DMS114 treated with DMSO at 0.1 percent for 48 hours (cell line): ENCODE results near the gene CSTA.

Source experiments
- DNase-seq: peaks from one replicate; lab custom pipeline; 2025; ENCODE audit not compliant: unreplicated experiment; lab: John Stamatoyannopoulos, UW

Gene CSTA, protein sequence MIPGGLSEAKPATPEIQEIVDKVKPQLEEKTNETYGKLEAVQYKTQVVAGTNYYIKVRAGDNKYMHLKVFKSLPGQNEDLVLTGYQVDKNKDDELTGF

DNA sequence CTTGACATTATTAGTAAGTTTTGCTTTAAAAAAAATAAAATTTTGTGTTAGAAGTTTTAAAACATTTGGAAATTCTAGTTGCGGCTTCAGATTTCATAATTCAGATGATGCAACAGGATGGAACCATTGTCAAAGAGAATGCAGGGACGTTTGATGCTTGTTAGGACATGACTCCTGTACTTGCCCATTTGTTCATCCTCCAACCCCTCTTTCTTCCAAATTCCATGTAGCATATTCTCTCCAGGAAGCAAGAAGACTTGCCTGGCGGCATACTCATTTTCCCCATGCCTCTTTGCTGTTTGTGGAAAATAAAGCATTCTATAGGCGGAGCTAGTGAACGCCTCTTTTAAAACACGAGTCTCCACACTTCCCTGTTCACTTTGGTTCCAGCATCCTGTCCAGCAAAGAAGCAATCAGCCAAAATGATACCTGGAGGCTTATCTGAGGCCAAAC lies at the start of gene CSTA:
Gene CSTA, plus strand, starts transcription at position 378 of the 453 bp plus-strand sequence. Its CDS starts 45 bp downstream, at position 423.
- no peak for DNase-seq

DNA sequence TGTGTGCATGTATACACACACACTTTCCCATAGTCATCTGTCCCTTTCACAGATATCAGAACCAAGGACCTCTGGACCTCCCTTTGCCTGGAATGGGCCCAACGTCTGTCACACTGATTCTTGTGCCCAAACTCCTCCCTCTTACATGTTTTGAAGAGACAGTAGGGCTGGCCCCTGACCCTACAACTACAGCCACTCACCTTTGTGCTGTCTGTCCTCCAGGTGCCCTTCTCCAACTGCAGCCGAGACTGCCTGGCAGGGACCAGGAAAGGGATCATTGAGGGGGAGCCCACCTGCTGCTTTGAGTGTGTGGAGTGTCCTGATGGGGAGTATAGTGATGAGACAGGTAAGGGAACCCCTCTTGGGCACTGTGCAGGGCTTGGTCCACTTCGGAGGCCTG lies 43.2 kb upstream of the CSTA start:
- DNase-seq = no peak

DNA sequence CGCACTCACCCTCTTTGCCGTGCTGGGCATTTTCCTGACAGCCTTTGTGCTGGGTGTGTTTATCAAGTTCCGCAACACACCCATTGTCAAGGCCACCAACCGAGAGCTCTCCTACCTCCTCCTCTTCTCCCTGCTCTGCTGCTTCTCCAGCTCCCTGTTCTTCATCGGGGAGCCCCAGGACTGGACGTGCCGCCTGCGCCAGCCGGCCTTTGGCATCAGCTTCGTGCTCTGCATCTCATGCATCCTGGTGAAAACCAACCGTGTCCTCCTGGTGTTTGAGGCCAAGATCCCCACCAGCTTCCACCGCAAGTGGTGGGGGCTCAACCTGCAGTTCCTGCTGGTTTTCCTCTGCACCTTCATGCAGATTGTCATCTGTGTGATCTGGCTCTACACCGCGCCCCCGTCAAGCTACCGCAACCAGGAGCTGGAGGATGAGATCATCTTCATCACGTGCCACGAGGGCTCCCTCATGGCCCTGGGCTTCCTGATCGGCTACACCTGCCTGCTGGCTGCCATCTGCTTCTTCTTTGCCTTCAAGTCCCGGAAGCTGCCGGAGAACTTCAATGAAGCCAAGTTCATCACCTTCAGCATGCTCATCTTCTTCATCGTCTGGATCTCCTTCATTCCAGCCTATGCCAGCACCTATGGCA lies 41.1 kb upstream of the CSTA start:
- DNase-seq = no peak

DNA sequence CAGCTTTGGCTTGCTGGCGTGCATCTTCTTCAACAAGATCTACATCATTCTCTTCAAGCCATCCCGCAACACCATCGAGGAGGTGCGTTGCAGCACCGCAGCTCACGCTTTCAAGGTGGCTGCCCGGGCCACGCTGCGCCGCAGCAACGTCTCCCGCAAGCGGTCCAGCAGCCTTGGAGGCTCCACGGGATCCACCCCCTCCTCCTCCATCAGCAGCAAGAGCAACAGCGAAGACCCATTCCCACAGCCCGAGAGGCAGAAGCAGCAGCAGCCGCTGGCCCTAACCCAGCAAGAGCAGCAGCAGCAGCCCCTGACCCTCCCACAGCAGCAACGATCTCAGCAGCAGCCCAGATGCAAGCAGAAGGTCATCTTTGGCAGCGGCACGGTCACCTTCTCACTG lies 40.6 kb upstream of the CSTA start:
- DNase-seq = no peak

DNA sequence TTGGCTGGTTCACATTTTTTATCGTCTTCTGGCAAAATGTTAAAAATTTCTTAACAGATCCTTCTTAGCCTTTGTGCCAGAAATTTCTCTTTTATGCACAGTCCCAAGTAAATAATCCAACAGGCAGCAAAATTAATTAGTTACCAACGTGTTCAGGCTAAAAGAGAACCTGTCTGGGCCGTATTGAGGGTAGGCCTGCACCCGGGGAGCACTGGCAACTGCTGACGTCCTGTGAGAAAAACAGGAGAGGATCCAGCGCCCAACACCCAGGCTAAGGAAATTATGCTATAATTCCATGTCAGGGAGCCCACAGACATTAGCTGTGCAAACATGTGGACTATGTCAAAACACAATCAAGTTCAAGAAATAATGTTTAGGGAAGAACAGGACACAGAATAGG lies 30.7 kb upstream of the CSTA start:
- DNase-seq = no peak

DNA sequence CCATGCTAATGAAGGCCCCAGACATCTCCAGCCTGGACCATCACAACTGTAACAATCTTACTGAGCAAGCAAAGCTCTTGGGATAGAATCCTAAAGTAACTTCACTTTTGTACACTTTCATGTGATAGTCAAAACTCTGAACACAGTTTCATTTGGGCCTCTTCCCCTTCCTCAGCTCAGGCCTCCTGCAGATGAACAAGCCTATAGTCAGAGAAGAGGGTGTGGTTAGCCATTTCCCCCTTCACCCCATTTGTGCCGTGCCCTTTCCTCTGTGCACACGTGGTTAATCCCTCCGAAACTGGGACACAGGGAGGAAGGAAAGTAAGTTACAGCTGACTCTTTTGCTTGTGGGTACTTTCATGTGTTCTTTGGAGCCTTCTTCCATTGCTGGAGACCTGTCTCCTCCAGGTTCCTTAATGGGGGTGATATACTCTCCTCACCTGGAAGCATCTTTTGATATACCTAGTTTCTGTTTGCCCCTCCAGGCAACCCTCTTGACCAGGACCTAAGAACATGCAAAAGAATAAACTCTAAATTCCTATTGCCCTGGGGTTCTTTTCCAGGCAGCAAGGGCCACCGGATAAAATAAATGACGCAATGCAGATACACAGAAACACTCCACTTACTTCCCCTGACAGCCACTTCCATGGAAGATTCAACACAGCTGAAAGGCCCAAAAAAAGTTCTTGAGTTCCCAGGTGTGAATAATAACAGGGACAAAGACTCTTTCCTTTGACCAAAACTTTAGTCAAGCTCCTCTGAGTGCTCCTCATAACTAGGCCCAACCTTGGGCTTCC lies 29.6 kb upstream of the CSTA start:
- no peak for DNase-seq

DNA sequence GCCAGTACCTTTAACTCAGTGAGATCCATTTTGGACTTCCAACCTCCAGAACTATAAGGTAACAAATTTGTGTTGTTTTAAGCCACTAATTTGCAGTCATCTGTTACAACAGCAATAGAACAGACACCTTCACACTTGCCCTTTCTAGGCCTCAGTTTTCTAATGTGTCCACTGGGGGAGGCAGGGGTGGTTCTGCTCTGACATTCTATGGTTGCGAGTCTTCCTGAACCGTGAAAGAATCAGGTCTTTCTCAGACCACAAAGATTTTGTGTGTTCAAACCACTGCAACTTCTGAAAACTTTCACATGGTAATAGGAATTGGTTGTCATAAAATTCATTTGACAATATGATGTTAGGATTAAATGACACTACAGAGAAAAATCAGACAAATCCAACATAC lies 26.8 kb upstream of the CSTA start:
- DNase-seq = no peak

DNA sequence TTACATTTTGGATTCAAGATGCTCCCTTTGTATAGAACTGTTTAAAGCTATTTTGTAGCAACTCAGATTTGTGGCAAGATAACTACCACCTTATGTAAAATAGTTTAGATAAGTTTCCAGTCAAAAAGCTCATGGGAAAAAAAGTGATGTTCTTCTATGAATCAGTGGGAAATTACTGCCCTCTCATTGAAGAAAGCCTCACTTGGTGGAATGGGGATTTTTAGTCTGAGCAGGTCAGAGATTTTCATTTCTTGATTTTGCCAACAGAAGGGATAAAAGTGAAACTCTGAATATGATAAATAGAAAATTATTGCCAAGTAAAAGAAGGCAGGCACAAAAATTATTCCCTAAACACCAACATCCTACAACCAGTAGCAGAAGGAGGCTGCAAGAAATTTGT lies 25.8 kb upstream of the CSTA start:
- no peak for DNase-seq

DNA sequence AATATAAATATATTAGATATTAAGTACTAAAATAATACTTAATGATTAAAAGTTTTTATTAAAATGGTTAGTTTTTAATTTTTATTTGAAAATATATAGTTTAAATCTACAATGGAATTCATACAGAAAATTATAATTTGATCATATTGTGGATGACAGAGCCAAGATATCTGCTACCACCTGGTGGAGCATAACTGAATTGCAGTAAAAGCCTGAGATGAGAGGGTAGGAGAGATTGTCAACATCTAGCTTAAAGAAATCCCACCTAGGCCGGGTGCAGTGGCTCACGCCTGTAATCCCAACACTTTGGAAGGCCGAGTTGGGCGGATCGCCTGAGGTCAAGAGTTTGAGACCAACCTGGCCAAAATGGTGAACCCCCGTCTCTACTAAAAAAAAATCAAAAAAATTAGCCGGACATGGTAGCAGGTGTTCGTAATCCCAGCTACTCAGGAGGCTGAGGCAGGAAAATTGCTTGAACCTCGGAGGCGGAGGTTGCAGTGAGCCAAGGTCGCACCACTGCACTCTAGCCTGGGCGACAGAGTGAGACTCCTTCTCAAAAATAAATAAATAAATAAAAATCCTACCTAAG lies 25.1 kb upstream of the CSTA start:
- DNase-seq = no peak

DNA sequence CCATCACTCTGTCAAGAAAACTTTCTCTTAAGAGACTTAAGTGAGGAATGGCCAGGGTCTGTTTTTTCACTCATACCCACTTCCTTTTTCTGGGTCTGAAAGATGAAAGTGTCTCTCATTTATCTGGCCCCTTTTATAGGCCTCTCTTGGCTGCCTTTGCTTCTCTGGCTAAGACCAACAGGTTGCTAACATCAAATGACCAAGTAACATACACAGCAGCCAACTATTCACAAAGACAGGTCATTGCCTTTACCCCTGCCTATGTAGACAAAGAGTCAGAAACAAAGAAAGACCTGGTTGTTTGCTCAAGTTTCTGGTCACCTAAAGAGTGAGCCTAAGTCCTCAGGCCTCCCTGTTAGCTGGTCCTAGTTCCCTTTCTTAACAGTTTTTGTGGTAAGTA lies 24.0 kb upstream of the CSTA start:
- DNase-seq = no peak

DNA sequence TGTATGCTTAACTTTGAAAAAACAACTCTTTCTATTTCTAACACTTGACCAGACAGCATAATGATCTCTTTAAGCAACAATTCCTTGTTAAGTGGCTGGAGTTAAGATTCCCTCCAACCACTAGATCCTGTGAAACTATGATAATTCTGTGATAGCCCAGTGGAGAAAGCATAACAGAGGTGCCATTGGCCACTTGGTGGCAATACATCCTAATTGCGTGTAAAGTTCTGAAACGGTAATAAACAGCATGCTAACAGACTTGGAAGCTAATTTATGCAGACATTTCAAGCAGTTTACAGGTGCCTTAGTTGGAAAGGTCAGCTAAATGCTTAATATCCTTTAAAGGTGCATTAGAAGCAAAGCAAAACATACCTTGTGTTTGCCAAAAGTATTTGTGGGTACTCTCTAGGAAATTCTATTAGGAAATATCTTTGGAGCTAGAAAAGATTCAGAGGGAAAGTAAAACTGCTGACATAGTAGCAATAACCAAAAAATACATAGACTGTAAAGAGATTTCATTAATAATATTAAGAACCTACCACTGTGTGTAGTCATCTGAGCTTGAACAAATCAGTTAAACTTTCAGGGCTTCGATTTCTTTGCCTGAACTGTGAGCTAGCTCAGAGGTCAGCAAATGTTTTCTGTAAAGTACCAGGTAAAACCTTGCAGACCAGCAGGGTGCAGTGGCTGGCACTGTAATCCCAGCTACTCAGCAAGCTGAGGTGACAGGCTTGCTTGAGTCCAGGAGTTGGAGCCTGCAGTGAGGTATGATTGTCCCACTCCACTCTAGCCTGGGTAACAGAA lies 19.0 kb upstream of the CSTA start:
- no peak for DNase-seq

DNA sequence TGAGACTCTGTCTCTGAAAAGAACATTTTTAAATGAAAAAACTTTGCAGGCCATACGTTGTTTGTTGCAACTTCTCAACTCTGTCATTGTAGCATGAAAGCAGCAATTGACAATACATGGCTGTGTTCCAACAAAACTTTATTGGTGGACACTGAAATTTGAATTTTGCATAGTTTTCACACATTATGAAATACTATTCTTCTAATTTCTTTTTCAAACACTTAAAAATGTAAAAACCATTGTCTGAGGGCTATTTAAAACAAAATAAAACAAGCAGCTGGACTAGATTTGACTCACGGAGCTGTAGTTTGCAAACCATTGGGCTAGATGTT lies 18.5 kb upstream of the CSTA start:
- no peak for DNase-seq

DNA sequence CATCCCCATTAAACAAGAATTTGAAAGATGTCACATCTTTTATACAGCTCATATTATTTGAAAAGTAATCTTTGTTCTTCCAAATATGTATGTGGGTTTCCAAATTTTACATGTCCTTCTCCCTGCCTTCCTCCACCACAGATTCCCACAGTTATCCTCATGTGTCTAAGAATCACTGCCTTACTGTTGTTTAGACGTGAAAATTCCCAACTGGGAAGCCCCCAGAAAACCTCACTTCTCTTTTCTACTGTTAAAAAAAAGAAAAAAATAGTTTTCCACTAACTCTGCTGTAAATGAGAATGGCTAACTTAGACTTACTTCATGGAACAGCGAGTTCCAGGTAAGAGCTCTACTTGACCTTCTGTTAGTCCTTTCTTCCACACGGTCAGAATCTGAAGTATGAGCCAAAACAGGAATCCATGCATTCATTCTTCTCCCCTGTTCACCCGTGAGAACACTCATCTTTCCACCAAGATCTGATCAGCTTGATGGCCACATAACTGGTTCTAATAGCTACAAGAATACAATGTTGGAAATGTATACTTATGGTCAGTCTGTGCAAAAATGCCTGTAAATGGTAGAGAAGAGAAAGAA lies 17.9 kb upstream of the CSTA start:
- no peak for DNase-seq

DNA sequence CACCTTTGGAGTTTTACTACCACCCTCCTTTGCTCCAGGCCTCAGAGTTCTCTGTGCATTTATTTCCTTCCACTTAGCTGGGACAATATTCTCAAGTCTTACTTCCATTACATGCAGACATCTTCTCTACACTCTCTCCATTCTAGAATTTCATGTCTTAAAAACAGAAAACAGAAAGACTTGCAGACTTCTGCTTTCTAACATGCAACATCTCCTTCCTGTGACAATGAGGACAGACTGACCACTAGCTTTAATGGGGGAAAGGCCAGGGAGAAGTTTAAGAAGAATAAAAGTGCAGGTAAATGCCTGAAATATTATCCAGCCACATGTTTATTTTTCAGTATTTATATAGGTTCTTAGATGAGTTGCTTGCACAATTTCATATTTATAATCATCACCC lies 17.1 kb upstream of the CSTA start:
- DNase-seq = no peak

DNA sequence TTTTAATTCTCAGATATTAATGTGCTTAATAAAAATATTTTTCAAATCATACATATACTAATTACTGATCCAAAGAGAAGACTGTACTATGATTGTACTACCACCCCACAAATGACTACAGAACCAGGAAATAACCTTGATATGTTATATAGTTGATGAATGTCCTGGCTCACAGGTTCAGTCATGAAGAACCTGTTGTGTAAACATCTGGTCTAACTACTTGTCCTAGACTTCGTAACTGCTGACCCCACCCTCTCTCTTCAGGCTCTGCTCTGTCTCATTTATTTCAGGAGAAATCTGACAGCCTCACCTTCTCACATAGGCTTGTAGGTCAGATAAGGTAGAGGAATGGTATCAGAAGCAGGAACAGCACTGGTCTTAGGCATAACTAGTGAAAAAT lies 14.7 kb upstream of the CSTA start:
- no peak for DNase-seq

DNA sequence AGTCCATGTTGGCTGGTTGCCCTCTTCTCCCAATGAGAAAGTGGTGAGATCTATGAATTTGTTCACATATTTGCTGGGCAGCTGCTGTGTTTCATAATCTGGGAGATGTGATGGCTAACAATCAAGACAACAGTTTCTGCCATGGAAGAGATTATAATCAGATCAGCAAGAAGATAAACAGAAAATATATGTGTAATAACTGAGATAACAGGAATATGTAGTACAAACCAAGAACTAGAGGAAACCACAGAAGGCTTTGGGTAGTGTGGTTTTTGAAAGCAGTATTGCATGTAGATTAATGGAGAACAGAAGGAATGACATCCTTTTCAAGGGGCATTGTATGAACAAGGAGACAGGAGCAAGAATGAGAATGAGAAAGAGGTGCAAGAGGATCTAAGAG lies 12.2 kb upstream of the CSTA start:
- no peak for DNase-seq

DNA sequence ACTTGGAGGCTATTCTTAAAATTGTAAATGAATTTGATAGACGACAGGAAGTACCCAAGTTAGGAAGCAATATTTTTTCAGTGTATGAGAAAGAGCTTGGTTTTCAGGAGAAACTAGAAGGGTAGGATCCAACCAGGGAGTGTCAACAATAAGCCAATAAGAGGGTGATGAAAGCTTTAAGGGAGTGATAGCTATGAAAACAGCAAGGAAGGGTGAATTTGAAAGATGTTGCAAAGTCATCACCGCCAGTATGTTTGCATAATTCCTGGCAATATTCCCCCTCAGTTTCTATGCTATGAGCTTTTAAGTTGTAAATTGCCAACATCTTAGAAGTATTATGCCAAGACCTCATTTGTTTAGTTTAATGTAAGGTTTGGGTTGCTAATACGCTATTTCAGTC lies 11.8 kb upstream of the CSTA start:
- no peak for DNase-seq

DNA sequence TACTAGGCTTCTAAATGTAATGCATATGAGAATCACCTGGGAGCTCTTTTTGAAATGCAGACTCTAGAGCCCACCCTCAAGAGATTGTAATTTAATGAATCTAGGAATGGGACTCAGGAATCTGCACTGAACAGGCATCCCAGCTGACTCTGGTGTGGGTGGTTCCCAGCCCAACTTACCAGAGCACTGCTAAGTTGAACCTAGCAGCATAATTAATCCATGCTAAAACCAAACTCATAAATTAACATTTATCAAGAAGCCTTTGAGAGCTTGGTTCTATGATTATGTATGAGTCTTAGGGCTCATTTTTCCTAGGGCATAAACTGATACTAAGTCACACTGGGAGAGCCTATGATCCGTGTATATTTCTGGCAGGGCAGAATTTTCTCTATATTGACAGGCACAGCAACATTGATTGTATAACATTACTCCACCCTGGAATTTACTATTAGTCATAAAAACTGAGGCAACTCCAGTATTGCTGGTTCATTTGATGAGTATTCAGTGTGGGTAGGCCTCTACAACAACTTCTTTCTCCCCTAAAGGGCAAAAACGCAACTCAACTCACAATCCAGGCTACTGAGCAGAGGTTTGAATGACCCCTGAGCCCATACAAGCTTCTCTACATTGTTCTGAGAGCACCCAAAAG lies 10.7 kb upstream of the CSTA start:
- no peak for DNase-seq

DNA sequence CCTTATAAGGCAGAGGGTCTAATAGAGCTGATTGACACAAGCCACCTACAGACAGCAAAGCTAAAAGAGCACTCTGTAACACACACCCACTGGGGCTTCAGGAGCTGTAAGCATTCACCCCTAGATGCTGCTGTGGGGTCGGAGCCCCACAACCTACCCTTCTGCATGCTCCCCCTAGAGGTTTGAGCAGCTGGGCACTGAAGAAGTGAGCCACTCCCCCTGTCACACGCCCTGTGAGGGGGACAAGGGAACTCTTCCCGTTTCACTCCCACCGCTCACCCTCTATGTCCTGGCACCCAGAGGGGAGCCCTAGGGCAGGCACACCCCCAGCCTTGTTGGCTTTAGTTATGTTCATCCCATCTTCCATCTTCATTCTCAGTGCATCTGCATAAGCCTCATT lies 9.4 kb upstream of the CSTA start:
- DNase-seq = no peak

DNA sequence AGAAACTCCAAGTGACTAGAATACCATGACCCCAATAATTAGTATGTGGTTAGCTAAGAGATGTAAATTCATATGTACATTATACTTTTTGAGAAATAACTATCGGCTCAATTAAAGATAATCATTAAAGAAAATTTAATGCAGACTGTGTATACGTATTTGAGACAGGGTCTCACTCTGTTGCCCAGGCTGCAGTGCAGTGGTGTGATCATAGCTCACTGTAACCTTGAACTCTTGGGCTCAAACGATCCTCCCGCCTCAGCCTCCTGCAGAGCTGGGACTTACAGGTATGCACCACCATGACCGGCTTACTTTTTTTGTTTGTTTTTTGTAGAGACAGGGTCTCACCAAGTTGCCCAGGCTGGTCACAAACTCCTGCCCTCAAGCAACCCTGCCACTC lies 8.7 kb upstream of the CSTA start:
- no peak for DNase-seq

DNA sequence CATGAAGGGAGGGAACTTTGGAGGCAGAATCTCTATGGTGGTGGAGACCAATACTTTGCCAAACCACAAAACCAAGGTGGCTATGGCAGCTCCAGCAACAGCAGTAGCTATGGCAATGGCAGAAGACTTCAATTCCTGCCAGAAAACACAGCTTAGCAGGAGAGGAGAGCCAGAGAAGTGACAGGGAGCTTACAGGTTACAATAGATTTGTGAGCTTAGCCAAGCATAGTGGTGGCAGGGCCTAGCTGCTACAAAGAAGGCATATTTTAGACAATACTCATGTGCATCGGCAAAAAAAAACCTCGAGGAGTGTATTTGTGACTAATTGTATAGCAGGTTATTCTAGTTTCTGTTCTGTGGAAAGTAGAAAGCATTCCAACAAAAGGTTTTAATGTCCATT lies 6.4 kb upstream of the CSTA start:
- no peak for DNase-seq
